B cell (primary cell): ENCODE measurements around the gene BMP8A. TPM values are rescaled to one million over a fixed set of nuclear protein-coding genes. Genes with fewer than 3 reads are reported as not detected.

Source experiments
- ATAC-seq: fragments of 200-7000 bp; cut with Tn5 transposase; one replicate; pipeline ENCODE4 v1.10.0; 2021; ENCODE audit warnings: low read depth, mild to moderate bottlenecking, moderate number of reproducible peaks, moderate library complexity
- CTCF ChIA-PET: fragments of 350-600 bp; sonication (Branson Sonifier 250); formaldehyde crosslinking; loops from one replicate; lab custom pipeline; 2021; ENCODE audit warnings: antibody characterized with exemption, inconsistent platforms; lab: Charles Lee
- POLR2A ChIA-PET: fragments of 350-600 bp; sonication (Branson Sonifier 250); formaldehyde crosslinking; loops from one replicate; lab custom pipeline; 2021; ENCODE audit warnings: antibody characterized with exemption; lab: Charles Lee
- DNase-seq: peaks from one replicate; pipeline ENCODE4 v3.0.0; 2013
- H2AFZ ChIP-seq: 2 replicates; pipeline ENCODE4 v1.6.1; 2012; ENCODE audit warnings: mild to moderate bottlenecking, low read depth, low read length; ENCODE audit not compliant: insufficient read depth, poor library complexity, severe bottlenecking
- H3K27ac ChIP-seq, 2 donors: 1 replicate in 1 of 2; 2 replicates in 1 of 2; pipeline ENCODE4 v1.5.1; 2012 to 2013; ENCODE audit warnings: low read length in 2 of 2, mild to moderate bottlenecking in 2 of 2, moderate library complexity in 1 of 2
- H3K27me3 ChIP-seq, 4 experiments: fragments of 200-600 bp in 1 of 4; sonication (generic) in 1 of 4; replicated peaks in 1 of 4; 1 replicate in 2 of 4; 2 replicates in 2 of 4; pipeline versions ENCODE4 v1.6.1 to v1.7.0; 2013 to 2016; ENCODE audit warnings: low read length in 3 of 4, mild to moderate bottlenecking in 2 of 4, mixed read lengths in 1 of 4, moderate library complexity in 1 of 4; ENCODE audit not compliant: insufficient read depth in 4 of 4, control insufficient read depth in 3 of 4; ENCODE audit errors: control extremely low read depth in 1 of 4
- H3K36me3 ChIP-seq, 2 experiments: replicated peaks in 1 of 2; 1 replicate in 1 of 2; 2 replicates in 1 of 2; pipeline versions ENCODE4 v1.6.1 to v1.7.1; 2013; ENCODE audit warnings: low read length in 1 of 2; ENCODE audit not compliant: insufficient read depth in 2 of 2, control insufficient read depth in 1 of 2; ENCODE audit errors: control extremely low read depth in 1 of 2, extremely low read depth in 1 of 2
- H3K4me1 ChIP-seq, 2 donors: fragments of 200-600 bp in 1 of 2; sonication (generic) in 1 of 2; 1 replicate in 1 of 2; 2 replicates in 1 of 2; pipeline versions ENCODE4 v1.5.1 to v1.6.1; 2013 to 2017; ENCODE audit warnings: low read length in 2 of 2; ENCODE audit not compliant: control insufficient read depth in 2 of 2, insufficient read depth in 2 of 2
- H3K4me2 ChIP-seq: replicated peaks from 2 replicates; pipeline ENCODE3; 2012; ENCODE audit warnings: mild to moderate bottlenecking, low read depth, low read length; ENCODE audit not compliant: poor library complexity, severe bottlenecking
- H3K4me3 ChIP-seq, 5 experiments: fragments of 200-600 bp in 1 of 5; sonication (generic) in 1 of 5; 1 replicate in 3 of 5; 2 replicates in 2 of 5; pipeline versions ENCODE4 v1.5.1 to v1.7.0; 2011 to 2016; ENCODE audit warnings: low read length in 4 of 5, mild to moderate bottlenecking in 4 of 5, low read depth in 2 of 5, control low read depth in 1 of 5, moderate library complexity in 1 of 5; ENCODE audit not compliant: insufficient read depth in 1 of 5; ENCODE audit errors: control extremely low read depth in 1 of 5, extremely low read depth in 1 of 5
- H3K79me2 ChIP-seq: fragments of 200-600 bp; sonication (generic); one replicate; pipeline ENCODE4 v1.6.0; 2016; ENCODE audit warnings: low read length; ENCODE audit not compliant: control insufficient read depth, insufficient read depth
- H3K9ac ChIP-seq: fragments of 200-600 bp; sonication (generic); 2 replicates; pipeline ENCODE4 v1.6.1; 2017; ENCODE audit warnings: mild to moderate bottlenecking, low read length, moderate library complexity
- H3K9me3 ChIP-seq, 3 donors: one replicate each; pipeline versions ENCODE4 v1.6.1 to v1.7.1; 2013; ENCODE audit warnings: low read length in 2 of 3; ENCODE audit not compliant: control insufficient read depth in 2 of 3, insufficient read depth in 1 of 3; ENCODE audit errors: control extremely low read depth in 1 of 3
- H4K20me1 ChIP-seq: 2 replicates; pipeline ENCODE4 v1.6.0; 2012; ENCODE audit warnings: mild to moderate bottlenecking, low read length; ENCODE audit not compliant: insufficient read depth, control insufficient read depth, poor library complexity, severe bottlenecking
- H3K27ac Mint-ChIP-seq: one replicate; pipeline ENCODE4 v1.8.0; 2021; ENCODE audit warnings: mixed read lengths
- H3K27me3 Mint-ChIP-seq: one replicate; pipeline ENCODE4 v1.8.0; 2021; ENCODE audit warnings: mixed read lengths
- H3K4me1 Mint-ChIP-seq: one replicate; pipeline ENCODE4 v1.8.0; 2021; ENCODE audit warnings: mixed read lengths
- H3K4me3 Mint-ChIP-seq: one replicate; pipeline ENCODE4 v1.8.0; 2021; ENCODE audit warnings: mixed read lengths
- H3K9me3 Mint-ChIP-seq: one replicate; pipeline ENCODE4 v1.8.0; 2022; ENCODE audit warnings: mixed read lengths; ENCODE audit not compliant: insufficient read depth
- CTCF ChIP-seq: fragments of 200-600 bp; IDR thresholded peaks from one replicate; pipeline ENCODE4 v1.8.0; 2022; ENCODE audit warnings: antibody characterized with exemption, mild to moderate bottlenecking
- EZH2 ChIP-seq: IDR thresholded peaks from 2 replicates; pipeline ENCODE4 v1.6.1; 2012; ENCODE audit warnings: borderline replicate concordance, low read depth, mild to moderate bottlenecking, moderate library complexity, low read length; ENCODE audit not compliant: insufficient read depth, poor library complexity, severe bottlenecking
- WGBS: methylation state at CpG from one replicate; pipeline ENCODE4 v1.1.5; 2013; ENCODE audit warnings: missing lambda C conversion rate; ENCODE audit not compliant: insufficient coverage; 5-methylcytosine and 5-hydroxymethylcytosine counted together
- intact Hi-C: fragments of 100-400 bp; cut with micrococcal nuclease; formaldehyde crosslinking; loops from one replicate; pipeline ENCODE4 v1.10.0; 2022
- polyA plus RNA-seq: library from polyadenylated mRNA; depleted of rRNA; stranded (reverse); fragments of >200 nt; gene quantifications from 2 replicates; pipeline ENCODE4 v1.2.3, GENCODE V29; 2012
- total RNA-seq, 2 donors: library from RNA; stranded (reverse); fragments of 120-200 nt in 1 of 2; gene quantifications; 1 replicate in 1 of 2; 2 replicates in 1 of 2; pipeline versions ENCODE4 v1.2.3 to v1.2.4, GENCODE V29; 2013 to 2022

Gene BMP8A
- total and polyA plus RNA-seq, 2 donors (not counting 1 experiment from before 2014, with no cell fraction given), result 0.25 to 1.1 TPM

GRCh38 chr1:39485046-39485803 is 6.2 kb upstream of the BMP8A start:
- DNase-seq, result no peak
- Mint-ChIP-seq H3K4me3 (no peak overlapping the region), H3K9me3 (no peaks in the 10 kb centered on the region), H3K27me3 (no peaks in the 10 kb centered on the region), H3K27ac (peak overlapping the region; percentile 32), H3K4me1 (no peaks in the 10 kb centered on the region)
- no peak for ATAC-seq
- H3K79me2 ChIP-seq, result no peaks in the 10 kb centered on the region
- no peak overlapping the region for H3K4me3 ChIP-seq
- no peaks in the 10 kb centered on the region for H3K4me1 ChIP-seq
- no peaks in the 10 kb centered on the region for H4K20me1 ChIP-seq
- H3K4me2 ChIP-seq, result no peak overlapping the region
- TF ChIP-seq CTCF, result no peak
- TF ChIP-seq EZH2, result no peak
- ChIA-PET POLR2A (no interaction called here), CTCF (no interaction called here)
- H3K27ac ChIP-seq, result no peak overlapping the region
- H3K9ac ChIP-seq, result no peak overlapping the region
- H2AFZ ChIP-seq, result no peak overlapping the region
- no peaks in the 10 kb centered on the region for H3K27me3 ChIP-seq
- H3K9me3 ChIP-seq, result no peaks in the 10 kb centered on the region
- intact Hi-C loops, result no loop called here
- 98% methylated on average over 11 of the region's 14 CpGs for WGBS
- peaks cover 0 to 55% of the 10 kb centered on the region in 2 experiments for H3K36me3 ChIP-seq

GRCh38 chr1:39488012-39488545 is 3.4 kb upstream of the BMP8A start:
- H3K27ac Mint-ChIP-seq, result no peak overlapping the region
- H2AFZ ChIP-seq, result no peak overlapping the region
- H3K79me2 ChIP-seq, result no peaks in the 10 kb centered on the region
- H3K9me3 Mint-ChIP-seq, result no peaks in the 10 kb centered on the region
- H3K4me3 ChIP-seq, result no peak overlapping the region
- H3K27me3 Mint-ChIP-seq, result peaks cover 6% of the 10 kb centered on the region
- H3K9me3 ChIP-seq, result no peaks in the 10 kb centered on the region
- peaks cover 9% of the 10 kb centered on the region for H3K4me1 Mint-ChIP-seq
- intact Hi-C loops, result no loop called here
- ChIA-PET POLR2A (no interaction called here), CTCF (interaction anchor here (0.6 to 1.7 kb wide), 2 partner anchors 27 to 51 kb away, joined by 3 to 12 read pairs; no protein-coding TSS in a partner anchor)
- H3K27ac ChIP-seq, result no peak overlapping the region
- 100% methylated on average over 3 of the region's 5 CpGs for WGBS
- H3K4me1 ChIP-seq, result peaks cover 3 to 8% of the 10 kb centered on the region in 2 donors
- no peak overlapping the region for H3K9ac ChIP-seq
- peaks cover 4% of the 10 kb centered on the region for H4K20me1 ChIP-seq
- H3K4me3 Mint-ChIP-seq, result no peak overlapping the region
- DNase-seq (no peak), ATAC-seq (no peak)
- TF ChIP-seq EZH2 (no peak), CTCF (no peak)
- H3K27me3 ChIP-seq, result peaks cover 0 to 9% (median 4%) of the 10 kb centered on the region in 4 experiments
- peaks cover 0 to 35% of the 10 kb centered on the region in 2 experiments for H3K36me3 ChIP-seq
- no peak overlapping the region for H3K4me2 ChIP-seq
